IPS-NIHi7 (cell line): Measurements from ENCODE around the gene CD9.
"Not testable (repeated sequence)": the region's sequence is repeated elsewhere in the genome, so short reads cannot be mapped to it uniquely, and the experiment has no call there.

ENCODE experiments used
- DNase-seq: peaks from one replicate; pipeline ENCODE4 v3.0.0; 2012; ENCODE audit warnings: mixed read lengths; ENCODE audit errors: extremely low spot score

CD9 gene

DNA sequence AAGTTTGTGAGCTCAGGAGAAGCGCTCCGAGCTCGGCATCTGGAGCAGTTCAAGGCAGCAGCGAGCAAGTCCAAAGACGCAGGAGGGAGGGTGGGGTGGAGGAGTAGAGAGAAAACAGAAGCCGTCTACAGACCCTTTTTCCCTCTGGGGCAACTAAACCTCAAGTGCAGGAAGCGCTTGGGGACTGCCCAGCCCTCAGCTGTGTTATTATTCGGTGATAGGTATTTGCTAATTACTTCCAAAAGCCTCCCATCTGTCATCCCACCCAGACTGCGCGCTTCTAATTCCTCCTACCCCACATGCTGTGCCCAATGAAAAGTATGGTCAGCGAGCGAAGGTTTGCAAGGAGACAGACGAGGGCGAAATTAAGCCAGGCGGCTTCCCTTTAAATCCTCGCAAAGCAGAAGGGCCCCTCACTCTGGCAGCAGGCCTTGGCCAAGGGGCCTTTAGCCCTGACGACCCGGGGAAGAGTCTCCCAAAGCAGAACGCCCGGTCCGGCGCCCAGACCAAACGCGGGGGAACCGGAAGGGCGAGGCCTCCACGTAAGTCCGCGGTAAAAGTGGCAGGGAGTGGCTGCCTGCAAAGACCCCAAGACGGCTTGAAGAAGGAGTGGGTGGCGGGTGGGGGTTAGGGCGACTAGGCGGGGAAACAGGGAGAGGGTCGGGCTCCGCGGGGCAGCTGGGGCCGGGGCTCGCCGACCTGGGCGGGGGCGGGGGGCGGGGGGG is 507 bp upstream of the CD9 start:
- no peak for DNase-seq

DNA sequence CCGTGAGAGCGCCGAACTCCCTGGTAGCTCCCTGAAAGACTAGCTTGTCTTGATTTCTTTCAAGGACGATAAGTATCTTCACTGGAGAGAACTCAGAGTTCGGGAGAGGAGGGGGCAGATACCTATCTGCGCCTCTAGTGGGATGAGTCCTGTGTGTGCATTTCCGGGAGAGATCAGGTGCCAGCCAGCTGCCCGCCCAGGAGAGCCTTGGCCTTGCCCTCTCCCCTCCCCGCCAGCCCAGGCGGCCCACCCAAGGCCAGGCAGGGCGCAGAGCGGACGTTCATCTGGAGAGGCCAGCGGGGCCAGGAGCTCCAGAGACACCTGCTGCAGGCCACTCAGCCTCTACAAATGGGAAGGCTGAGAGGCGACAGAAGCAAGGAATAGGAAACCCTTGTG is 1.0 kb downstream of the CD9 start:
- DNase-seq = no peak

DNA sequence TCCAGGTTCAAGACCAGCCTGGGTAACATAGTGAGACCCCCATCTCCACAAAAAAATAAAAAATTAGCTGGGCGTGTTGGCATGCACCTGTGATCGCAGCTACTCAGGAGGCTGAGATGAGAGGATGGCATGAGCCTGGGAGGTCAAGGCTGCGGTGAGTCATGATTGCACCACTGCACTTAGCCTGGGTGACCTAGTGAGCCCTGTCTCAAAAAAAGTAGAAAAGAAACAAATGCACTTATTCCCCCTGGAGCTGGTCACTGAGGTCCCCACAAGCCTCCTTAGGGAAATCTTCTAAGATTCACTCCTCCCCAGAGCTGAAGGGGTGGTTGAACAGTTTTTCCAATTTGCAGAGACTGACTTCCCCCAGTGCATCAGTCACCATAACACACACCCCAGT is 1.6 kb downstream of the CD9 start:
- DNase-seq = no peak

DNA sequence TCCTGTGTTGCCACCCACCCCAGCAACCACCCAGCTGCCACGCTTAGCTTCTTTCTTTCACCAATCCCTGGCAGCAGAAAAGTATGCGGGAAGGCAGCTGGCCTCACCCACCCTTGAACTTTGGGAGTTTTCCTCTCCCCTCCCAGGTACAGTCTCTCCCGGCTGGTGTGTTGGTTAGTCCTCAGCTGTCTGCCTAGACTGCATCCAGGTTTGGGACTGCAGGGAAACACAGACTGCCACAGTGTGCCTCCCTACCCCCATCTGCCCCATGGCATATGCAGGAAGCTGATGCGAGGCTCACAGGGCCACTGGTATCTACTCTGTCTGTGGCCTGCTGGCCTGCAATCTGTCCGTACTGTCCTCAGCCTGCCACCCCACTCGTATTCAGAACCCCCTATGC is 2.1 kb downstream of the CD9 start:
- DNase-seq = no peak

DNA sequence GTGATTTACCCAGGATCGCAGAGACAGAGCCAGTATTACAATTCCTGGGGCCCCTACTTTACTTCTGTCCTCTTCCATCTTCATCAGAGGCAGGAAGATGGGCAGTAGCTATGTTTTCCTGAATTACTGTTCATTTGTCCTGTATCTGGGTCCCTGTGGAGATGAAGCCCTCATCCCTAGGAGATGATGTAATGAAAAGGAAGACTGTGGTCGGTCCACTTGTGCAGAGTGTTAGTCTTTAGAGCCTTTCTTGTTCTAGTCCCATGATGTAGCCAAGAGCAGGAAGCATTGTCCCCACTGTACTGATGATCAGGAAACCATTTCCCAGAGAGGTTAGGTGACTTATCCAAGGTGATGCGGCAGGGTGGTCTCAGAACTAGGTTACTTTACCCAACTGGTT is 2.6 kb downstream of the CD9 start:
- DNase-seq = no peak

DNA sequence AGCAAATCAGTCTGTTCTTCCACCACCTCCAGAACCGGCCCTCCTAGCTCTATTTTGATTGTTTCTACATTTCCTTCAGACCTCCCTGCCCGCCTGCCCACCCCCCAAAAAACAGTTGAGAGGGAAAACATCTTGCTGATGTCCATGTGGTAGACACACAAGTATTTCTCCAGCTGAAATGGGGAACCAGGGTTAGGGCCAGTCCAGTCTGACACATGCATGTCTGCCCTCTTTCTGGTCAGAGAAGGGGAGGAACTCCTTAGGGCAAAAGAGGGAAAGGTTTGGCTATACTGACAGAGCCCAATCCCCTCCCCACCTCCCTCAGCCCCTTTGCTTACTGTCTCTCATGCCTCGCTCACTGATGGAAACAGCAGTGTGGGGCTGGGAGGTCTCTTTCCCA is 3.4 kb downstream of the CD9 start:
- no peak for DNase-seq

DNA sequence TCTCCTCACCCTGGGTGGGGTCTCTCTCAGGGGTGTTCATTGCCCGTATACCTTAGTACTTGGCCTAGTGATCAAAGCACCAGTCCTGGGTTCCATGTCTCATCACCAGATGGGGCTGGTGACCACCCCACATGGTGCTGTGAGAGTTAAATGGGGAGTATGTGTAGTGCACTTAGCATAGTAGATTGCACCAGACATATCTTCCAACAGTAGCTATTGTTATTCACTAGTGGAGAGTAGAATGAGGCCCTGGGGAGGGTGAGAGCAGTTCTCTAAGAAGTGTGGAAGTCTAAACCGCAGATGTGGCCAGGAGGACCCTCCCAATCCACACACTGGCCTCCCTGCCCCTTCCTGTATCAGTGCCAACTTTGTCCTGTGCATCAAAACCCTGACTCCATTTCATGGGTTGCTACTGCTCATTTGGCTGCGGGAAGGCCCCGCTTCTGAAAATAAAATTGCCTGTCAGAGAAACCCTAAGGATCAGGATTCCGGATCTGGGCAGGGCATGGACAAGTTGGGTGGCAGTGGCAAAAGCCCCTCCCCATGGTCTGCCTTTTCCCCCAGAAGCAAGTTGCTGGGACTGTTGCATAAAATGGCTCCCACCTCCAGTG is 4.4 kb downstream of the CD9 start:
- no peak for DNase-seq

DNA sequence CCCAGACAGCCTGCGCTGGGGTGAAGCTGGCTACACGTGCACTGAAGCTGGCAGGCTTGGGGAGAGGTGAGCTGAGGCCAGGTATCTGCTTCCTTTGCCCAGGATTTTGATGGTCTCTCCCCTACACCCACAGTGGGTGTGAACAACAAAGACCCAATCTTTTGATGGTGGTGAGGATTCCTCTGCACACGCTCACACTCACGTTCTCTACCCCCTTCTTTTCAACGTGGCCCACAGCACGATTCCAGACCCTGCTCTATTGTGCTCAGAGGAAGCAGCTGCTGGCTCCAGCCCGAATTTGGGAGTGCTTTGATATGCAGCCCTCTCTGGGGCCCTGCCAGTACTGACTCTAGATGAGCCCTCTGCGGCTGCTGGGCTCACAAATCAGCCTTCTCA is 4.9 kb downstream of the CD9 start:
- peak; percentile 71 for DNase-seq

DNA sequence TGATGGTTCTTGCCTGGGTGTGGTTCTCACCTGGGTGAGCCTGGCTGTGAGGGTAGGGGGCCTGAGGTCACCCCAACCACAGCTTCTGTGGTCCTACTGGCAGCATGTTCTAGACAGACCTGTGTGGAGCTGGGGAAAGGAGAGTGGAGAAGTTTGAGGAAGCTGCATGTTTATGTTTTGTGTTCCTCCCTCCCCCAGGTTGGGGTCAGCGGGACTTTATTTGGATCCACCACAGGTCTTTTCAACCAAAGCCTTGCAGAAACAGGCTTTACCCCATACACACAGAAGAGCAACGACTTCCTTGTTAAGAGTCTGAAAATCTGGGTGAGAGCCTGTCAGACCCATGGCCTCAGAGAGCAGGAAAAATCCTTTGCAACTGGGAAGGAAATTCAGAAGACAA is 5.6 kb downstream of the CD9 start:
- DNase-seq = no peak

DNA sequence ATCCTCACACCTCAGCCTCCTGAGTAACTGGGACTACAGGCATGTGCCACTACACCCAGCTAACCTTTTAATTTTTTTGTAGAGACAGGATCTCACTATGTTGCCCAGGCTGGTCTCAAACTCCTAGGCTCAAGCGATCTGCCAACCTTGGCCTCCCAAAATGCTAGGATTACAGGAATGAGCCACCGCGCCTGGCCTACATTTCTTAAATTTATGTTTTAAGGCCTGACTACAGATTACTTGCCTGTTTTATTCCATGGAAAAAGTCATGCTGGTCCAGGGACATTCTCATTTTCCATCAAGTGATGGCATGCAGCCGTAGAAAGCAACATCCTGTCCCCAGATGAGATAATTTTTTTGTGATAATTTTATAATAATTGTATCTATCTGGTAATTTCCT is 6.1 kb downstream of the CD9 start:
- DNase-seq = no peak

DNA sequence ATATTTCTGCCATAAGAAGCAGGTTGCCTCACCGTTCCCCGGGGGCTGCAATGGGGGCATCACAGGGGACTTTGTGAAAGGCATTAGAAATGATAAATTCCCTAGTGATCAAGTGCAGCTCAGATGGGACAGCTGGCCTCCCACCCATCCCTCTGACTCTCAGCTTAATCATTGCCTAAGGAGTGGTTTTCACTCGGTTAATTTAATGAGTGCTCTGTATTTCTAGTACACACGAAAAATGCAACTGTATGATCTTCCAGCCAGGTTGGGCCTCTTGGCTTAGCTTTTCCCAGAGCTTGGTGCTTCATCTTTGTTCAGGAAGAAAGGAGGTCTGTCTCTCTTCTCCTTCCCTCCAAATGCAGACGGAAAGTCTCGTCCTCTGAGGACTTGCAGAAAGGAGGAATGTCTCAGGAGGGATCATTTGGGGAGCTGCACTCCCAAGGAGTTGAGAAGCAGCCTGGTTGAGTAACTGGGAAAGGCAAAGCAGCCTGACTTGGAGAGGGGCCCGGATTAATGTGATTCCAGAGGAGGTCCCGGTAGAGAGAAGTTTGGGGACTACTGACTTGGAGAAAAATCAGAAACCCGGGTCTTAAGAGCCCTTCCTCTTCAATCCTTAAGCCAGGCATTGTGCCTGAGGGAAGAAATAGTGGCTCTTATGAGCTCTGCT is 7.2 kb downstream of the CD9 start:
- no peak for DNase-seq

DNA sequence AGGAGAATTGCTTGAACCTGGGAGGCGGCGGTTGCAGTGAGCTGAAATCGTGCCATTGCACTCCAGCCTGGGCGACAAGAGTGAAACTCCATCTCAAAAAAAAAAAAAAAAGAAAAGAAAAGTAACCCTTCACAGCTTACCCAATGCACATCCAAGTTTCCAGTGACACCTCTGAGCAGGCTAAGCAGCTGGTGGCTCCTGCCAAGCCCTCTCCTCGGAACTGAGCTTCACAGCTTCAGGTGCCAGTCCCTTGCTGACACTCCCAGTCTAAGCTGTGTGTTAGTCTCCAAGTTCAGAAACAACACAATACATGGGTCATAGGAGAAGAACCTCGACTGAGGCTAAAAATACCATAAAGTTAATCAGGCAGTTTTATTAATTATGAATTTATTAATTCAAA is 7.9 kb downstream of the CD9 start:
- no peak for DNase-seq

DNA sequence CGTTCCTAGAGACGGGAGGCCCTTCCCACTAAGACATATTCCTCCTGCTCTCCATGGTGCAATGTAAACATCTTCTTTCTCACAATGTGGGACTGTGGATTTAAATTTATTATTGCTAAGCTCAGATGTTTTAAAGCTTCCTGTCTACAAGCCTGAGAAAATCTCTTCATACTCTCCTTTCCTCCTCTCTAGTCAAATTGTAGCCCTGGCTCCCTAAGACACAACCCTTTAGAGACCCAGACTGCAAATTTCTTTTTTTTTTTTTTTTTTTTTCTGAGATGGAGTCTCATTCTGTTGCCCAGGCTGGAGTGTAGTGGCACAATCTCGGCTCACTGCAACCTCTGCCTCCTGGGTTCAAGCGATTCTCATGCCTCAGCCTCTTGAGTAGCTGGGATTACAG is 9.2 kb downstream of the CD9 start:
- DNase-seq = not testable (repeated sequence)

DNA sequence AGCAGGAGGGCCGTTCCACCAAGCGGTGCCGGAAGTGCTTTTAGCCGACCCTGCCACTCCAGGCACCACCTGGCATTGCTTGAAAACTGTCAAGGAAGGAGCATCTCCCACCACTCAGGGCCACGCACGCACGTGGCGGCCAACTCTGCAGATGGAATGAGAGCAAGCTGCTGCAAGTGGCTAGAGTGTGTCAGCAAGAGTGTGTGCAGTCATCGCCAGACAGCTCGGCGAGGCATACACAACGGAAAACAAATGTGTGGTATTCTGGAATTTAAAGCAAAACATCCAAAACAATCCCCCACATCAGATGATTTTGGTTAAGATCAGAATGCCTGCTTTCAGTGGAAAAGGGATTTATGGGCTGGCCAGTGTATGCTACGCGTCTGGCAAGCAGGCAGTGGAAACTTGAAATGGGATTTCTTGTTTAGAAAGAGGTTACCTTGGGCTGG is 11.2 kb downstream of the CD9 start:
- DNase-seq = no peak

DNA sequence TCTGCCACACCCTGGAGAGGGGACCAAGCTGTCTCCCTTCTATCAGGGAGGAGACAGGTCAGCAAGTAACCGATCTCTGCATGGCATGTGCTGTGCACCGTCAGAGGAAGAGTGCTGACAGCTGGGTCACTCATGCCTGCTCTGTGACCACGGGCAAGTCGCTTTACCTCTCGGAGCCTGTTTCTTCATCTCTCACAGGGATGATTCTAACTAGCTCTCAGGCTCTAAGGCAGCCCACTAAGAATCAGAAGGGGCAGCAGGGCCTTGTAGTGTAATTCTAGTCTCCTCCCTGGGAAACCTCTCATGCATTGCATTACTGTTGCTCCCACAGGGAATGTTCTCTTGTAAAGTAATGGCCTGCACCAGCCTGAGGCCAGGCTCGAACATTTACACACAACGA is 11.9 kb downstream of the CD9 start:
- no peak for DNase-seq

DNA sequence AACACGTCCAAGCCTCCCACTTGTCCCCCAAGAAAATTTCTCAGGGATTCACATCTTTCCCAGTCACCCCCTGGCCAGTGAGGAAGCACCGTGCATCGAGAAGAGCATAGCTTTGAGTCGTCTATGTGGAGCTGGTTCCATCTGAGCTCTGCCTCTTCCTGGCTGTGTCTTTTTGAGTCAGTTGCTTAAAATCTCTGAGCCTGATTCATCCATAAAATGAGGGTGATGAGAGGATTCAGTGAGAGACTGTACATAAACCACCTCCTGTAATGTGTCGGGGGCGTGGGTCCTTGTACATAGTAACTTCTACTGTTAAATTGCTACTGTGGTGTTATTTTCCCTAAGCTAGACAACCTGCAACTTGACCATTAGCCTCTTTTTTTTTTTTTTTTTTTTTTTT is 13.8 kb downstream of the CD9 start:
- DNase-seq = no peak

DNA sequence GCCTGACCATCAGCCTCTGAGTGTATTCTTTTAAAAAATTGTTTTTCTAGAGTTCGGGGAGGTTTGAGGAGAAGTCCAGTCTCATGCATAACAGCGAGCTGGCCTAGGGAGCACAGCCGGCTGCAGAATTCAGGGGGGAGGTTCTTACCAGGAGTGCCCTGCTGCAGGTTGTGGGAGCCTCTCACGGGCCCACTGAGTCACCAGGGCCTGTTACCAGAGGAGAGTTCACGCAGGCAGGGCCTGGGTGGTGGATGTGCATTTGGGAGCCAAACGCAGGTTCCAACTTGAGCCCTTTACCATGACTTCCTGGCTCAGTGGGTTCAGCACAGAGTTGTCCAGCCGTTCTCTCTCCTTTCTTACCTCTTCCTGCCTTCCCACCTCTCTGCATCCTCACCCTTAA is 14.4 kb downstream of the CD9 start:
- DNase-seq = no peak

DNA sequence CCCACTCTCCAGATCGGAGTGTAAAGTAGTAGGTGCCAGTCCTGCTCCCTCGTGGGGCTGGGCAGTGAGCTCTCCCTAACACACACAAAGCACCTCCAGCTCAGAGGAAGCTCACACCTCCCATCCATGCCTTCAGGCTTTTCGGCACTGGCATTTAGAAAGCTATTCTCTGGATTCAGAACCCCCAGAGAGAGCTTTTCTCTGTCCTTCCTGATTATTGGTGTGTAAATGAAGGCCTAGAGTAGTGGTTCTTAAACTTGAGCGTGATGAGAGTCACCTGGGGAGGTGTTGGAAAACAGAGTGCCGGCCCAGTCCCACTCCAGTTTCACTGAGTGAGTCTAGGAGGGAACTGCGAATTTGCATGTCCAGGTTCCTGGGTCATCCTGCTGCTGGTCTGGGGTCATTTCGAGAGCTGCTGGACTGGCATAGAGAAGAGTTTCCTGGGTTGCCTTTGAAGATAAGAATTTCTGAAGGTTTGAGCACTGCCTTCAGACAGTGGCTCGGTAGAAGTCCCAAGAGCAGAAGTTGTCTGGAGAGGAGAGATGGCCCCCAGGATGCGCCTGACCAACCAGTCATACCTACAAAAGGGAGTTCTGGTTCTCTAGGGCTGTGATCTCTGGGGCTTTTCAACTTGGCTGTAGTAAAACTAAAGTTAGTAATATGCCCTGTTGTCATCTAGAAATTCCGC is 15.1 kb downstream of the CD9 start:
- DNase-seq = peak; percentile 78

DNA sequence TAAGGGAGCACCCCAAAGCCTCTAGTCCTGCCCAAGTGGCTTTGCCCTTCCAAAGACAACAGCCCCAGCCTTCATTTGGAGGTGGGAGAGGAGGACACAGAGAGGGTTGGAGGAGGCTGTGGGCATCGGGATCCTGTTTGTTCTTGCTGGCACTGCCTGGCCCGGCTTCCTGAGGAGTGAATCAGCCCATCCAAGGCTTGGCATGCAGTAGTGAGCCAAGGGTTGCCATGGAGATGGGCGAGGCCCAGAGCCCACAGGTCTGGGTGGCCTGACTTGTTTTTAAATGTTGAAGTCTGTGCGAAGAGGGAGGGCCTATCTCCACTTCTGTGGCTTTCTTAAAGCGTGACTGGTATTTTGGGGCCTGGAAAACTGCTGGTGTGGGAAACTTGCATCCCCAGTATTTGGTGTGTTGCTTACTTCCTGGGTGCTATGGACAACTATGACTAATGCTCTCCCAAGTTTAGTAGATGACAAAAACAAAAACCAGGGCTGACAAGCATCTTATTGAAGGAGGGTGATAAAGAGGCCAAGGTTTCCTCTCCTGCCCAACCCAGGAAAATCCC is 15.8 kb downstream of the CD9 start:
- DNase-seq = peak; percentile 48

DNA sequence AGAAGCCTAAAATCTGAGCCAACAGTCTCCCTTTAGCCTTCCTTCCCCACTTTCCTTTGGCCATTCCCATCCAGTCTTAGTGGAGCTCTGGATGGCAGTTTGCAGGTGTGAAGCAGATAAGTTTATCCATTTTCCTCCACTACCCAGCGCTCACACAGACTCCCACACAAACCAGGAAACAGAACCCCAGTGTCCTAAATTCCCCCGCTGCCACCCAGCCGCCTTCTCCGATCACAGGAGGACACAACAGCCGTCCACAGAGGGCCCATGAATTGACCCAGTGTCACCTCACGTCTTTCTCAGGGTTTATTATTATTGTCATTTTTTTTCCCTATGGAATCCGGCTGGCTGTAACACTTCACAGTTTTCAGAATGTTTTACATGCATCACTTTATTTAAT is 16.4 kb downstream of the CD9 start:
- no peak for DNase-seq

DNA sequence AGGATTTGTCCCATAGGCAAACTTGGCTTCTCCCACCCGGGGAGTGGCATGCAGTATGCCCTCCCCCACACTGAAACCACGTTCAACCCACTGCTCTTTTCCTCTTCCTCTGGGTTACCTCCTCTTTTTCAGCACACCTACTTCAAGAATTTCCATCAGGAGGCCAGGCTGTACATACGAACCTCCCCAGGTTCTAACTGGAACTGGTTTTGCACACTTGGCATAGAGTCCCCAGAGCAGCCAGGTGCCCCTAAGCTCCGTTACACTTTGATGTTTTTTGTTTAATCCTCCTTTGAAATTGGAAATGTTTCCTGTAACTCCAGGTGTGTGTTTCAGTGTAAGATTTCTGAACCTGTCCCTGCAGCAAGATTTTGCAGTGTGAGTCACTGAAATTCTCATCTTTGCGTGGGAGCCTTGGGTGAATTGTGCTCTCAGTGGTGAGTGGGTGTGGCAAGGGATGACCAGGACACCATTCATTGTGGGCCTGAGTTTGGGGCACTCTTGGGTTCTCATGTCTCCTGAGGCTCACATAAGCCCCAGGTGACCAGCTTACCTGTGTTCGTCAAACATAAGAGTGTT is 18.2 kb downstream of the CD9 start:
- no peak for DNase-seq

DNA sequence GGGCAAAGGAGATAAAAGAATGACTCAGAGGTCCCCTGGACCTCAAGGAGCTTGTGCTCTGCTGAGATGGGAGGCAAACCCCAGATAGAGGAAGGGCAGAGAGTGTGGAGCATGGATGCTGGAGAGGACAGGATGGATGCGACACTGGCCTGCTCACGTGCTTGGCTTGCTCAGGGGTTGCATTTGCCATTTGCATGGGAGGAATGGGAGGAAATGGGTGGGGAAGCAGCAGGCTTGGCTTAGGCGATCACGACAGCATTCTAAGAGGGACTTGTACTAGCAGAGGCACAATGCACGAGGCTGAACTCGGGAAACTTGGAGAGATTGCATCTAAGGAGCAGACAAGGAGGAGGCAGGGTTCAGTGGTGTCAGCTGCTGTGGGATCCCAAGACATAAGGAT is 19.8 kb downstream of the CD9 start:
- DNase-seq = no peak
